A549 treated with AZD9567 at 1 μM for 4 hours (cell line): ENCODE data around the gene MCOLN2. TPM values are rescaled to one million over a fixed set of nuclear protein-coding genes. Genes with fewer than 3 reads are reported as not detected.

ENCODE experiments used
- total RNA-seq: library from RNA; stranded (reverse); fragments of 200-300 nt; extraction: Qiagen RNA extraction; gene quantifications from 5 replicates; pipeline ENCODE4 v1.2.3, GENCODE V29; 2022; ENCODE audit not compliant: insufficient read depth

MCOLN2 gene
- total RNA-seq, result 1.5 to 2.9 TPM (median 2.5 TPM) in 4 of 5 replicates, not detected in the other

GRCh38 chr1:84996846-84997666 is at the start of gene MCOLN2:
Gene MCOLN2 (minus strand): TSS chr1:84997113. CDS start chr1:84996872, 241 bp downstream.

GRCh38 chr1:84892705-84893618 is 104.0 kb downstream of the MCOLN2 start, which contains the start of gene LPAR3:
Gene LPAR3 (minus strand): TSS chr1:84893206. CDS start chr1:84866120, 27,086 bp downstream.

Other genes starting within 250 kb of the MCOLN2 start
- 0.20 to 0.39 TPM (median 0.31 TPM) in 4 of 5 replicates, not detected in the other for gene LPAR3, start 103.9 kb downstream of the MCOLN2 start, total RNA-seq
- gene MCOLN3, start 51.4 kb upstream of the MCOLN2 start, total RNA-seq, result 3.6 to 4.8 TPM (median 4.1 TPM) in 5 replicates
- gene SYDE2, start 203.9 kb upstream of the MCOLN2 start, total RNA-seq, result 0.71 to 1.3 TPM (median 1.0 TPM) in 5 replicates